Activated CD4-positive, alpha-beta T cell treated with anti-CD3 and anti-CD28 coated beads for 36 hours (primary cell): ENCODE measurements around the gene NCAM2. TPM values are rescaled to one million over a fixed set of nuclear protein-coding genes. Genes with fewer than 3 reads are reported as not detected.
"Not testable (repeated sequence)": the region's sequence is repeated elsewhere in the genome, so short reads cannot be mapped to it uniquely, and the experiment has no call there.

ENCODE experiments used
- ATAC-seq: fragments of 200-7000 bp; cut with Tn5 transposase; one replicate; pipeline ENCODE4 v1.10.0; 2021; ENCODE audit warnings: mild to moderate bottlenecking, moderate library complexity
- CTCF ChIA-PET: fragments of 350-600 bp; sonication (Branson Sonifier 250); formaldehyde crosslinking; loops from one replicate; lab custom pipeline; 2021; ENCODE audit warnings: antibody characterized with exemption; lab: Charles Lee
- POLR2A ChIA-PET: fragments of 350-600 bp; sonication (Branson Sonifier 250); formaldehyde crosslinking; loops from one replicate; lab custom pipeline; 2021; ENCODE audit warnings: antibody characterized with exemption, inconsistent platforms; lab: Charles Lee
- DNase-seq: peaks from one replicate; pipeline ENCODE4 v3.0.0-alpha.2; 2020
- H3K27ac Mint-ChIP-seq: one replicate; pipeline ENCODE4 v1.8.0; 2021; ENCODE audit warnings: mixed read lengths
- H3K27me3 Mint-ChIP-seq: one replicate; pipeline ENCODE4 v1.8.0; 2021; ENCODE audit warnings: mixed read lengths
- H3K36me3 Mint-ChIP-seq: one replicate; pipeline ENCODE4 v1.8.0; 2021; ENCODE audit warnings: low read depth, mixed read lengths
- H3K4me1 Mint-ChIP-seq: one replicate; pipeline ENCODE4 v1.8.0; 2021; ENCODE audit warnings: mixed read lengths
- H3K4me3 Mint-ChIP-seq: one replicate; pipeline ENCODE4 v1.8.0; 2021; ENCODE audit warnings: mild to moderate bottlenecking, moderate library complexity, mixed read lengths
- H3K9me3 Mint-ChIP-seq: one replicate; pipeline ENCODE4 v1.8.0; 2021; ENCODE audit warnings: low read depth, mixed read lengths
- intact Hi-C, 2 experiments: fragments of 100-400 bp; cut with DNase I in 1 of 2; cut with micrococcal nuclease in 1 of 2; formaldehyde crosslinking; loops; one replicate each; pipeline versions ENCODE4 v1.14.2 to v1.15.1; 2022 to 2024; cut with DNase I, micrococcal nuclease
- total RNA-seq, 2 experiments: library from RNA; stranded (reverse); gene quantifications; one replicate each; pipeline ENCODE4 v1.2.3, GENCODE V29; 2021

The NCAM2 gene
- total RNA-seq, 2 experiments from 2014 or later, result not detected

GRCh38 chr21:21366277-21366676 lies 368.1 kb downstream of the NCAM2 start:
- no peak overlapping the region for H3K27ac Mint-ChIP-seq
- intact Hi-C loops, result no loop called here
- DNase-seq, result no peak
- H3K9me3 Mint-ChIP-seq, result peaks cover 13% of the 10 kb centered on the region
- no peaks in the 10 kb centered on the region for H3K36me3 Mint-ChIP-seq
- H3K4me1 Mint-ChIP-seq, result no peaks in the 10 kb centered on the region
- CTCF ChIA-PET, result no interaction called here
- H3K27me3 Mint-ChIP-seq, result no peaks in the 10 kb centered on the region
- ATAC-seq, result no peak
- POLR2A ChIA-PET, result no interaction called here
- H3K4me3 Mint-ChIP-seq, result no peak overlapping the region

- CTCF ChIA-PET, result no interaction called here
- no peaks in the 10 kb centered on the region for H3K27me3 Mint-ChIP-seq
- H3K27ac Mint-ChIP-seq, result no peak overlapping the region
- intact Hi-C loops, result no loop called here
- H3K4me3 Mint-ChIP-seq, result no peak overlapping the region
- DNase-seq (no peak), ATAC-seq (no peak)
- POLR2A ChIA-PET, result no interaction called here
- no peaks in the 10 kb centered on the region for H3K36me3 Mint-ChIP-seq
- H3K9me3 Mint-ChIP-seq, result peaks cover 13% of the 10 kb centered on the region
- no peaks in the 10 kb centered on the region for H3K4me1 Mint-ChIP-seq
Observed at GRCh38 chr21:21367583-21367982, 369.4 kb downstream of the NCAM2 start.

GRCh38 chr21:21373969-21374368 lies 375.8 kb downstream of the NCAM2 start:
- ChIA-PET POLR2A (no interaction called here), CTCF (interaction anchor here (0.6 to 1.6 kb wide), 2 partner anchors 12 to 14 kb away, joined by 3 read pairs; no protein-coding TSS in a partner anchor)
- DNase-seq (no peak), ATAC-seq (no peak)
- intact Hi-C loops, result loop anchor here in 1 of 2 experiments (10.0 kb wide), 1 partner anchor 209 kb away; no protein-coding TSS in a partner anchor
- Mint-ChIP-seq H3K4me3 (no peak overlapping the region), H3K36me3 (no peaks in the 10 kb centered on the region), H3K9me3 (peaks cover 8% of the 10 kb centered on the region), H3K27ac (no peak overlapping the region), H3K27me3 (no peaks in the 10 kb centered on the region), H3K4me1 (no peaks in the 10 kb centered on the region)

- DNase-seq, result no peak
- Mint-ChIP-seq H3K4me1 (no peaks in the 10 kb centered on the region), H3K9me3 (peaks cover 7% of the 10 kb centered on the region), H3K4me3 (no peak overlapping the region), H3K27me3 (no peaks in the 10 kb centered on the region), H3K36me3 (no peaks in the 10 kb centered on the region), H3K27ac (no peak overlapping the region)
- POLR2A ChIA-PET, result no interaction called here
- no peak for ATAC-seq
- CTCF ChIA-PET, result no interaction called here
- intact Hi-C loops, result no loop called here
Observed at GRCh38 chr21:21383126-21383525, 384.9 kb downstream of the NCAM2 start.

GRCh38 chr21:21384977-21385376 lies 386.8 kb downstream of the NCAM2 start:
- intact Hi-C loops, result no loop called here
- Mint-ChIP-seq H3K27me3 (no peaks in the 10 kb centered on the region), H3K4me1 (no peaks in the 10 kb centered on the region), H3K9me3 (peaks cover 10% of the 10 kb centered on the region), H3K36me3 (no peaks in the 10 kb centered on the region), H3K27ac (no peak overlapping the region), H3K4me3 (no peak overlapping the region)
- ATAC-seq, result no peak
- DNase-seq, result no peak
- POLR2A ChIA-PET, result no interaction called here
- CTCF ChIA-PET, result no interaction called here

- POLR2A ChIA-PET, result no interaction called here
Observed at GRCh38 chr21:21385404-21385803, 387.2 kb downstream of the NCAM2 start.

GRCh38 chr21:21387916-21388315 lies 389.7 kb downstream of the NCAM2 start:
- Mint-ChIP-seq H3K36me3 (no peaks in the 10 kb centered on the region), H3K4me1 (no peaks in the 10 kb centered on the region), H3K27ac (no peak overlapping the region), H3K9me3 (peaks cover 7% of the 10 kb centered on the region), H3K27me3 (no peaks in the 10 kb centered on the region), H3K4me3 (no peak overlapping the region)
- no peak for ATAC-seq
- ChIA-PET POLR2A (no interaction called here), CTCF (no interaction called here)
- intact Hi-C loops, result no loop called here
- DNase-seq, result no peak

More at GRCh38 chr21:21385404-21385803, 387.2 kb downstream of the NCAM2 start:
- Mint-ChIP-seq H3K27ac (no peak overlapping the region), H3K27me3 (no peaks in the 10 kb centered on the region), H3K36me3 (no peaks in the 10 kb centered on the region), H3K4me1 (no peaks in the 10 kb centered on the region), H3K9me3 (peaks cover 10% of the 10 kb centered on the region), H3K4me3 (no peak overlapping the region)
- CTCF ChIA-PET, result no interaction called here
- ATAC-seq, result no peak
- intact Hi-C loops, result no loop called here
- DNase-seq, result no peak

GRCh38 chr21:21394064-21394463 lies 395.9 kb downstream of the NCAM2 start:
- POLR2A ChIA-PET, result no interaction called here
- DNase-seq (no peak), ATAC-seq (no peak)
- intact Hi-C loops, result no loop called here
- Mint-ChIP-seq H3K4me3 (no peak overlapping the region), H3K36me3 (no peaks in the 10 kb centered on the region), H3K27me3 (no peaks in the 10 kb centered on the region), H3K9me3 (peaks cover 13% of the 10 kb centered on the region), H3K4me1 (no peaks in the 10 kb centered on the region), H3K27ac (no peak overlapping the region)
- CTCF ChIA-PET, result no interaction called here

- Mint-ChIP-seq H3K27ac (no peak overlapping the region), H3K4me1 (no peaks in the 10 kb centered on the region), H3K36me3 (no peaks in the 10 kb centered on the region), H3K27me3 (no peaks in the 10 kb centered on the region), H3K9me3 (peaks cover 10% of the 10 kb centered on the region), H3K4me3 (no peak overlapping the region)
- ATAC-seq, result no peak
- intact Hi-C loops, result no loop called here
- ChIA-PET CTCF (no interaction called here), POLR2A (no interaction called here)
- no peak for DNase-seq
Observed at GRCh38 chr21:21396424-21396823, 398.2 kb downstream of the NCAM2 start.

- Mint-ChIP-seq H3K4me3 (no peak overlapping the region), H3K27me3 (no peaks in the 10 kb centered on the region), H3K4me1 (no peaks in the 10 kb centered on the region), H3K9me3 (peaks cover 10% of the 10 kb centered on the region), H3K36me3 (no peaks in the 10 kb centered on the region), H3K27ac (no peak overlapping the region)
- CTCF ChIA-PET, result no interaction called here
- POLR2A ChIA-PET, result no interaction called here
- intact Hi-C loops, result no loop called here
- ATAC-seq (no peak), DNase-seq (no peak)
Observed at GRCh38 chr21:21397464-21397863, 399.3 kb downstream of the NCAM2 start.

GRCh38 chr21:21401444-21401843 lies 403.2 kb downstream of the NCAM2 start:
- Mint-ChIP-seq H3K27me3 (no peaks in the 10 kb centered on the region), H3K36me3 (no peaks in the 10 kb centered on the region), H3K27ac (no peak overlapping the region), H3K4me3 (no peak overlapping the region), H3K4me1 (no peaks in the 10 kb centered on the region), H3K9me3 (peaks cover 5% of the 10 kb centered on the region)
- DNase-seq (no peak), ATAC-seq (no peak)
- POLR2A ChIA-PET, result no interaction called here
- intact Hi-C loops, result no loop called here
- CTCF ChIA-PET, result no interaction called here

- ATAC-seq, DNase-seq, CTCF ChIA-PET, H3K27ac Mint-ChIP-seq, intact Hi-C loops, H3K4me1 Mint-ChIP-seq, POLR2A ChIA-PET, H3K9me3 Mint-ChIP-seq, H3K36me3 Mint-ChIP-seq, H3K27me3 Mint-ChIP-seq, H3K4me3 Mint-ChIP-seq: not testable (repeated sequence)
Observed at GRCh38 chr21:21402187-21402586, 404.0 kb downstream of the NCAM2 start.

GRCh38 chr21:21404261-21404660 lies 406.1 kb downstream of the NCAM2 start:
- H3K27me3 Mint-ChIP-seq, CTCF ChIA-PET, H3K9me3 Mint-ChIP-seq, ATAC-seq, DNase-seq, intact Hi-C loops, POLR2A ChIA-PET, H3K27ac Mint-ChIP-seq, H3K4me3 Mint-ChIP-seq, H3K4me1 Mint-ChIP-seq, H3K36me3 Mint-ChIP-seq: not testable (repeated sequence)
